A549 treated with AZD9567 at 1 μM for 4 hours (cell line): ENCODE data around the gene HMGXB4. TPM values are rescaled to one million over a fixed set of nuclear protein-coding genes. Genes with fewer than 3 reads are reported as not detected.

ENCODE experiments used
- total RNA-seq: library from RNA; stranded (reverse); fragments of 200-300 nt; extraction: Qiagen RNA extraction; gene quantifications from 5 replicates; pipeline ENCODE4 v1.2.3, GENCODE V29; 2022; ENCODE audit not compliant: insufficient read depth

Gene HMGXB4
- 8.2 to 11.9 TPM (median 11.5 TPM) in 5 replicates for total RNA-seq

GRCh38 chr22:35257321-35258190 is at the start of gene HMGXB4:
TSS of gene HMGXB4 (plus strand) at chr22:35257493. CDS start at chr22:35262391, 4,898 bp downstream.

GRCh38 chr22:35299673-35300499 is 42.6 kb downstream of the HMGXB4 start, which contains the start of gene TOM1:
TSS of gene TOM1 (plus strand) at chr22:35299894. CDS start at chr22:35299929, 35 bp downstream.

Other genes starting within 250 kb of the HMGXB4 start
- gene ISX, start 191.3 kb upstream of the HMGXB4 start, total RNA-seq, result not detected in 5 replicates
- 12.4 to 19.4 TPM (median 13.6 TPM) in 5 replicates for gene TOM1, start 42.4 kb downstream of the HMGXB4 start, total RNA-seq
- gene HMOX1, start 123.6 kb downstream of the HMGXB4 start, total RNA-seq, result 328 to 532 TPM (median 355 TPM) in 5 replicates
- 80.4 to 97.0 TPM (median 84.5 TPM) in 5 replicates for gene MCM5, start 142.6 kb downstream of the HMGXB4 start, total RNA-seq